MCF 10A (cell line): ENCODE results near the gene EFNB1. TPM values are rescaled to one million over a fixed set of nuclear protein-coding genes. Genes with fewer than 3 reads are reported as not detected.

Experiments
- BruUV-seq: library from RNA; stranded (reverse); fragments of 400-500 nt; replicated peaks from 2 replicates; lab custom pipeline; 2021; lab: Mats Ljungman, UMichigan
- CTCF ChIA-PET: fragments of 300-600 bp; sonication (Branson Sonifier 250); formaldehyde crosslinking; extraction: SDS; loops from one replicate; lab custom pipeline; 2021; ENCODE audit warnings: antibody characterized with exemption, inconsistent platforms; lab: Yijun Ruan, JAX
- POLR2A ChIA-PET: fragments of 300-600, 350-650 bp; sonication (Branson Sonifier 250); formaldehyde crosslinking; extraction: SDS; loops from one replicate; lab custom pipeline; 2020; ENCODE audit warnings: antibody characterized with exemption, inconsistent platforms; lab: Yijun Ruan, JAX
- DNase-seq: peaks from one replicate; pipeline ENCODE4 v3.0.0-alpha.2; 2018; ENCODE audit not compliant: unreplicated experiment
- H3K27ac Mint-ChIP-seq: one replicate; pipeline ENCODE4 v1.8.0; 2022; ENCODE audit warnings: mild to moderate bottlenecking, low read depth, mixed read lengths; ENCODE audit not compliant: unreplicated experiment
- H3K27me3 Mint-ChIP-seq: one replicate; pipeline ENCODE4 v1.8.0; 2022; ENCODE audit warnings: mixed read lengths; ENCODE audit not compliant: insufficient read depth, unreplicated experiment
- H3K36me3 Mint-ChIP-seq: one replicate; pipeline ENCODE4 v1.8.0; 2022; ENCODE audit warnings: mild to moderate bottlenecking, moderate library complexity, mixed read lengths; ENCODE audit not compliant: insufficient read depth, unreplicated experiment
- H3K4me1 Mint-ChIP-seq: one replicate; pipeline ENCODE4 v1.8.0; 2022; ENCODE audit warnings: mixed read lengths; ENCODE audit not compliant: insufficient read depth, unreplicated experiment
- H3K4me3 Mint-ChIP-seq: one replicate; pipeline ENCODE4 v1.8.0; 2022; ENCODE audit warnings: mild to moderate bottlenecking, moderate library complexity, mixed read lengths; ENCODE audit not compliant: unreplicated experiment
- H3K9me3 Mint-ChIP-seq: one replicate; pipeline ENCODE4 v1.8.0; 2022; ENCODE audit warnings: mixed read lengths; ENCODE audit not compliant: unreplicated experiment
- intact Hi-C: fragments of 100-400 bp; cut with micrococcal nuclease; formaldehyde crosslinking; loops from 2 replicates; pipeline ENCODE4 v1.14.1; 2022
- total RNA-seq: library from RNA; stranded (reverse); gene quantifications from 2 replicates; pipeline ENCODE4 v1.2.3, GENCODE V29; 2022
- TF ChIP-seq, protein P1 (sequence below): fragments of 200-600 bp; IDR thresholded peaks from one replicate; pipeline ENCODE4 v1.8.0; 2022; ENCODE audit warnings: antibody characterized with exemption, mild to moderate bottlenecking; ENCODE audit not compliant: unreplicated experiment

The EFNB1 gene
- total RNA-seq, 1 experiment from 2014 or later: 42.9 TPM

DNA sequence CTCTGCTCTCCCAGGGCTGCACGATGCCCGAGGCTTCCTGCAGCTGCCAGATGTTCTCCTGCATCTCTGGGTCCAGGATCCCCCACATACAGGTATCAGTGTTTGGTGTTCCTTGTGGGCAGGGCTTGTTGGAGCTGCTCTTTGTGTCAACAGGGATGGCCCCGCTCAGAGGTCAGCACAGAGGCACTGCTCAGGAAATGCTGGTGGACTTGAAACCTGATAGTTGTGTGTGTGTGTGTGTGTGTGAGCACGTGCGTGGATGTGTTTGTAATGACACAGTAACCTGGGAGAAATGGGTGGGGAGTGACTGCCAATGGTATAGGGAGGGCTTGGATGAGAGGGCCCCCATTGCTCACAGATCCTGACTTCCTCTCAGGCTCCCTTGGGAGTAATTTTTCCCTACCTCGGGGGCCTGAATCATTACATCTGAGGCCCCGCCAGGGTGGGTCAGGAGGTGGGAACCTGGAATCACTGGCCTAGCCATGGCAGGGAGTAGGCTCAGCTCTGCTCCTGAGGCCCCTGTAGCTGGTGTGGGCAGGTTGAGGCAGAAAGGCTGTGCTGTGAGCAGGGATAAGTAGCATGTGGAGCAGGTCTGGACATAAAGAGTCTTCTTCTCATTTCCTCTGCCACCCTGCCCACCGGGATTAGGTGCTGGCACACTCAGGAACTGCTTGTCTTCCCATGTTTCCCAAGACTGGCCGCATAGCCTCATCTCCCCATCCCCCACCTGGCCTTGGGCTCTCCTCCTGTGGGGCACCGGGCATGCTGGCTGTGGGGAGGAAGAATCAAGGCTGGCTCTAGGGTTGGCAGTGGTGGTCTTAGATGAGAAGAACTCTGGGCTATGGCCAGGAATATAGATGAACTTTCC is 2.5 kb upstream of the EFNB1 start:
- Mint-ChIP-seq H3K27me3 (peaks cover 25% of the 10 kb centered on the region), H3K4me1 (peaks cover 14% of the 10 kb centered on the region), H3K9me3 (no peaks in the 10 kb centered on the region), H3K36me3 (no peaks in the 10 kb centered on the region), H3K4me3 (no peak overlapping the region), H3K27ac (no peak overlapping the region)
- TF ChIP-seq, protein P1, sequence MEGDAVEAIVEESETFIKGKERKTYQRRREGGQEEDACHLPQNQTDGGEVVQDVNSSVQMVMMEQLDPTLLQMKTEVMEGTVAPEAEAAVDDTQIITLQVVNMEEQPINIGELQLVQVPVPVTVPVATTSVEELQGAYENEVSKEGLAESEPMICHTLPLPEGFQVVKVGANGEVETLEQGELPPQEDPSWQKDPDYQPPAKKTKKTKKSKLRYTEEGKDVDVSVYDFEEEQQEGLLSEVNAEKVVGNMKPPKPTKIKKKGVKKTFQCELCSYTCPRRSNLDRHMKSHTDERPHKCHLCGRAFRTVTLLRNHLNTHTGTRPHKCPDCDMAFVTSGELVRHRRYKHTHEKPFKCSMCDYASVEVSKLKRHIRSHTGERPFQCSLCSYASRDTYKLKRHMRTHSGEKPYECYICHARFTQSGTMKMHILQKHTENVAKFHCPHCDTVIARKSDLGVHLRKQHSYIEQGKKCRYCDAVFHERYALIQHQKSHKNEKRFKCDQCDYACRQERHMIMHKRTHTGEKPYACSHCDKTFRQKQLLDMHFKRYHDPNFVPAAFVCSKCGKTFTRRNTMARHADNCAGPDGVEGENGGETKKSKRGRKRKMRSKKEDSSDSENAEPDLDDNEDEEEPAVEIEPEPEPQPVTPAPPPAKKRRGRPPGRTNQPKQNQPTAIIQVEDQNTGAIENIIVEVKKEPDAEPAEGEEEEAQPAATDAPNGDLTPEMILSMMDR: no peak
- intact Hi-C loops: loop anchor here (10.0 kb wide), 1 partner anchor 308 kb away; no protein-coding TSS in a partner anchor
- no TSS peak for BruUV-seq
- DNase-seq: no peak
- ChIA-PET CTCF (interaction anchor here (0.6 to 12.3 kb wide), 14 partner anchors 15 to 1242 kb away, joined by 3 to 204 read pairs (median 6); no protein-coding TSS in a partner anchor), POLR2A (interaction anchor here (0.5 to 2.5 kb wide), 2 partner anchors 234 to 397 kb away, joined by 3 to 16 read pairs; no protein-coding TSS in a partner anchor)

DNA sequence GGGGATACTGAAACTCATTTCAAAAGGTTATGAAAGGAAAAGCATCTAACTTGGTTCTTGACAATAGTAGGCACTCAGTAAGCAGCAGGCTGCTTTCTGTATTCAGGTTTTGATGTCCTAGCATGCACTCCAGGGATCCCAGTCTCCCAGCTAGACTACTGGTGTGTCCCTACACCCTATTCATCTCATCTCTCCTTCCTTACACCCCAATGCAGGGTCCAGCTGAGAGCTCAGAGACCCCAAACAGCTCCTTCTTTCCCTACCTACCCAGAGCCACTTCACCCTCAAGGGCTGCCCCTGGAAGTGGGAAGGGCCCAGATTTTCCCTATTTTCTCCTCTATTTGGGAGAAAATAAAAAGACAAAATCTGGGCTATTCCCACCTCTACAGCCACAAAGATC is 1.6 kb upstream of the EFNB1 start:
- H3K9me3 Mint-ChIP-seq: no peaks in the 10 kb centered on the region
- no peak for DNase-seq
- TF ChIP-seq, protein P1: no peak
- ChIA-PET CTCF (interaction anchor here (0.6 to 12.3 kb wide), 60 partner anchors 8 to 1271 kb away, joined by 3 to 204 read pairs (median 4); partner anchors contain the start of gene PJA1), POLR2A (interaction anchor here (0.8 to 3.6 kb wide), 6 partner anchors 199 to 396 kb away, joined by 3 to 34 read pairs (median 8); no protein-coding TSS in a partner anchor)
- H3K4me3 Mint-ChIP-seq: no peak overlapping the region
- peaks cover 13% of the 10 kb centered on the region for H3K4me1 Mint-ChIP-seq
- H3K27ac Mint-ChIP-seq: no peak overlapping the region
- no TSS peak for BruUV-seq
- intact Hi-C loops: loop anchor here (10.0 kb wide), 1 partner anchor 308 kb away; no protein-coding TSS in a partner anchor
- H3K36me3 Mint-ChIP-seq: no peaks in the 10 kb centered on the region
- peaks cover 32% of the 10 kb centered on the region for H3K27me3 Mint-ChIP-seq

DNA sequence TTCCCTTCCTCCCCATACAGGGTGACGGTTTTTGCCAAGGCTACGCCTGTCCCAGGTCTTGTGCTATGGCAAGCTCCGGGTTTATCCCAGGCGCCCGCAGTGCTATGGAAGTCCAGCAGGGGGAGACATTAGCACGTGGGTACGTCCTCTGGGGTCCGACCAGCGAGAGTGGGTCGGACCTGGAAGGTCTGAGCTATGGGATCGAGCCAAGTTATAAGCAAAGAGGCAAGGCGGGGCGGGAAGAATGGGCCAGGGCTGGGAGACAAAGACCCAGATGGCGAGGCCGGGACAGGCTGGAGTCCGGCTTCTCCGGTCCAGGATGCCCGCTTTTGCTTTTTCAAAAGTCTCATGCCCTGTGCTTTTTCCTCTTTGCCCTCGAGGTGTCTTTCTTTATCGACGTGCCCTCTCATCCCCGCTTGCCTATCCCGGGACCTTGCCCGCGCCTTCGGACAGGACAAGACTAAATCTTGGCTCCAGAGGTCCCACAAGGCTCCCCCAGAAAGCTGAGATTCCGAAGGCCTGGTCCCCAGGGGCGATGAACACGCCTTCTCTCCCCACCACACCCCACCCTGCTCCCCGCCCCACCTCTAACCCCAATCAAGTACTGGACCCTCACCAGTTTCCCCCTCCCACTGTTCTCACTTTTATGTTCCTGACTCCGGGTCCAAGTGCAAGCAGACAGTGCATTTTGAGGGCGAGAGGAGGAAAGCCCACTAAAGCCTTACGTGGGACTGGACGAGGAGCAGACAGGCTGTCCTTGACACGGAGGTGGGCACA is 785 bp upstream of the EFNB1 start:
- H3K4me3 Mint-ChIP-seq: peak overlapping the region; percentile 77
- ChIA-PET POLR2A (interaction anchor here (0.8 to 4.5 kb wide), 26 partner anchors 13 to 395 kb away, joined by 3 to 38 read pairs (median 5); partner anchors contain the start of gene PJA1), CTCF (interaction anchor here (0.5 to 12.3 kb wide), 72 partner anchors 9 to 1270 kb away, joined by 3 to 204 read pairs (median 4); partner anchors contain the start of gene PJA1)
- peak; percentile 77 for DNase-seq
- peak overlapping the region; percentile 29 for H3K27ac Mint-ChIP-seq
- H3K4me1 Mint-ChIP-seq: peaks cover 6% of the 10 kb centered on the region
- intact Hi-C loops: loop anchor here (1.0 to 10.0 kb wide), 3 partner anchors 203 to 394 kb away; no protein-coding TSS in a partner anchor
- H3K27me3 Mint-ChIP-seq: peaks cover 36% of the 10 kb centered on the region
- TF ChIP-seq, protein P1: peak; percentile 94
- H3K36me3 Mint-ChIP-seq: no peaks in the 10 kb centered on the region
- BruUV-seq: TSS peak; percentile 89
- no peaks in the 10 kb centered on the region for H3K9me3 Mint-ChIP-seq
